ENCODE data around the gene ERAL1.

The ERAL1 gene

DNA sequence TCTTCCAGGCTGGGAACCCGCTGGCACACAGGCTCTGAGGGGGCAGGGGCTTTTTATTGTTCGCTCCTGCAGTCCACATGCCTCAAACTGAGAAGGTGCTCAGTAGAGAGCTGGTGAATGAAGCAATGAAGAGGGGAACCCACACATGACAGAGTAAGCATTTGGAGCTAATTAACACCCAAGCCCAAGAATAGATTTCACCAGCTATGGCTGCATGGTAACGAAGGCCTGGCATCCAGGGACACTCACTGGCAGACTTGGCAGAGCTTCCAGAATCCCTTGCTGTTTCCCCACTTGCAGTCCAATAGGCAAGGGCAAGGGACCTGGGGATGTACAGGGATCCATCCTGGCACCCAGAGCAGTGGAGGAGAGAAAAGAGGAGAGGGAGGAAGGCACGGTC lies 30.5 kb downstream of the ERAL1 start:
- in situ Hi-C loops (cut with HindIII; ENCODE audit: low sequenced_read_pairs) = no loop called here
- no peak overlapping the region for H3K4me3 ChIP-seq (ENCODE audit: low read depth, low read length)
- TF ChIP-seq, protein P1, sequence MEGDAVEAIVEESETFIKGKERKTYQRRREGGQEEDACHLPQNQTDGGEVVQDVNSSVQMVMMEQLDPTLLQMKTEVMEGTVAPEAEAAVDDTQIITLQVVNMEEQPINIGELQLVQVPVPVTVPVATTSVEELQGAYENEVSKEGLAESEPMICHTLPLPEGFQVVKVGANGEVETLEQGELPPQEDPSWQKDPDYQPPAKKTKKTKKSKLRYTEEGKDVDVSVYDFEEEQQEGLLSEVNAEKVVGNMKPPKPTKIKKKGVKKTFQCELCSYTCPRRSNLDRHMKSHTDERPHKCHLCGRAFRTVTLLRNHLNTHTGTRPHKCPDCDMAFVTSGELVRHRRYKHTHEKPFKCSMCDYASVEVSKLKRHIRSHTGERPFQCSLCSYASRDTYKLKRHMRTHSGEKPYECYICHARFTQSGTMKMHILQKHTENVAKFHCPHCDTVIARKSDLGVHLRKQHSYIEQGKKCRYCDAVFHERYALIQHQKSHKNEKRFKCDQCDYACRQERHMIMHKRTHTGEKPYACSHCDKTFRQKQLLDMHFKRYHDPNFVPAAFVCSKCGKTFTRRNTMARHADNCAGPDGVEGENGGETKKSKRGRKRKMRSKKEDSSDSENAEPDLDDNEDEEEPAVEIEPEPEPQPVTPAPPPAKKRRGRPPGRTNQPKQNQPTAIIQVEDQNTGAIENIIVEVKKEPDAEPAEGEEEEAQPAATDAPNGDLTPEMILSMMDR (IDR thresholded peaks at IDR 0.05; ENCODE audit: low read depth, low read length) = no peak
- DNase-seq (ENCODE audit: low read depth, low spot score) = no peak

GRCh38 chr17:28885951-28886350 lies 31.1 kb downstream of the ERAL1 start:
- no peak for DNase-seq (ENCODE audit: low read depth, low spot score)
- H3K4me3 ChIP-seq (ENCODE audit: low read depth, low read length) = no peak overlapping the region
- TF ChIP-seq, protein P1 (IDR thresholded peaks at IDR 0.05; ENCODE audit: low read depth, low read length) = no peak
- in situ Hi-C loops (cut with HindIII; ENCODE audit: low sequenced_read_pairs) = no loop called here

- in situ Hi-C loops (cut with HindIII; ENCODE audit: low sequenced_read_pairs) = no loop called here
- TF ChIP-seq, protein P1 (IDR thresholded peaks at IDR 0.05; ENCODE audit: low read depth, low read length) = no peak
- no peak for DNase-seq (ENCODE audit: low read depth, low spot score)
- H3K4me3 ChIP-seq (ENCODE audit: low read depth, low read length) = no peak overlapping the region
These were observed 33.2 kb downstream of the ERAL1 start for GRCh38 chr17:28887871-28888471.

GRCh38 chr17:28888832-28889231 lies 34.0 kb downstream of the ERAL1 start:
- no peak for DNase-seq (ENCODE audit: low read depth, low spot score)

GRCh38 chr17:28889996-28890395 lies 35.2 kb downstream of the ERAL1 start:
- DNase-seq (ENCODE audit: low read depth, low spot score) = no peak
- H3K4me3 ChIP-seq (ENCODE audit: low read depth, low read length) = no peak overlapping the region
- in situ Hi-C loops (cut with HindIII; ENCODE audit: low sequenced_read_pairs) = no loop called here
- TF ChIP-seq, protein P1 (IDR thresholded peaks at IDR 0.05; ENCODE audit: low read depth, low read length) = no peak

More at GRCh38 chr17:28888832-28889231, 34.0 kb downstream of the ERAL1 start:
- no peak overlapping the region for H3K4me3 ChIP-seq (ENCODE audit: low read depth, low read length)
- TF ChIP-seq, protein P1 (IDR thresholded peaks at IDR 0.05; ENCODE audit: low read depth, low read length) = no peak
- in situ Hi-C loops (cut with HindIII; ENCODE audit: low sequenced_read_pairs) = no loop called here

DNA sequence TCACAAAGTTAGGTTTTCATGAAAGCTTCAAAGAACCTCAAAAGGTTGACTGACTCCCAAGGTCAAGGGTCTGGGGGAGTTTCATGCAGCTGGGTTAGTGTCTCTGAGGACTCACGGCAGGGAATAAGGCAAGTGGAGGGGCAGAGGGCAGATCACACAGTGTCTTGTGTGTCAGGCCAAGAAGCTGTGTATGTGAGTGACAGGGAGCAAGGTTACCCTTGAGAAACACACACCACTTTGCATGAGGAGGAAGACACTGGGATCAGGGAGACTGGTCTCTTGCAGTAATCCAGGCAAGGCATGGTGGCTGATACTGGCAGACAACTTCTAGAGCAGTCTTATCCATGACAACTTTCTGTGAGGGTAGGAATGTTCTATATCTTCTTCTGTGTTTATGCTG lies 36.4 kb downstream of the ERAL1 start:
- no peak overlapping the region for H3K4me3 ChIP-seq (ENCODE audit: low read depth, low read length)
- in situ Hi-C loops (cut with HindIII; ENCODE audit: low sequenced_read_pairs) = no loop called here
- no peak for DNase-seq (ENCODE audit: low read depth, low spot score)
- TF ChIP-seq, protein P1 (IDR thresholded peaks at IDR 0.05; ENCODE audit: low read depth, low read length) = no peak
